Measurements from ENCODE around the gene DYNLL1. TPM values are rescaled to one million over a fixed set of nuclear protein-coding genes. Genes with fewer than 3 reads are reported as not detected.

The DYNLL1 gene
- total RNA-seq, 4 donors from 2014 or later, result 167 to 493 (median 469) TPM

DNA sequence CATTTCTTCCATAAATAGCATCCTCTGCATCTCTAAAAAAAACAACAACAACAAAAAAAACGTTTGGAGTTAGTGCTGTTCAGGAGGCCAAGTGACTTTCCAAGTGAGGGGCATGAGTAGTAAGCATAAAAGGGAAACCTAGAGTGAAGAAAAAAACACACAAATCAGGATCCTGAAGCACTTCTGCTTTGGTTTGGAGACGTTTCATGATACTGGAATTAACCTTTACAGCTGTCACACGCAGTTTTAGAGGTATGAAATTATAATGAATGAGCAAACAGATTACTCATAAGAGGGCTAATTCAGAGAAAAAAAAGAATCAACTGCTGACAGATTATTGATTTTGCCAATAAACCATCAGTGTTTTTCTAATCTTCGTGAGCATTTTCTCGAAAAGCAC lies 30.2 kb upstream of the DYNLL1 start:
- no peak for TF ChIP-seq CTCF (IDR thresholded peaks at IDR 0.05)
- no peak for TF ChIP-seq POLR2AphosphoS5 (IDR thresholded peaks at IDR 0.05)
- TF ChIP-seq EP300 (IDR thresholded peaks at IDR 0.05), result no peak
- no peak for TF ChIP-seq POLR2A (IDR thresholded peaks at IDR 0.05)
- Histone ChIP-seq H3K4me1 (peaks cover 36% of the 10 kb centered on the region), H3K9me3 (no peaks in the 10 kb centered on the region), H3K27ac (no peak overlapping the region), H3K4me3 (no peak overlapping the region), H3K27me3 (no peaks in the 10 kb centered on the region), H3K36me3 (peaks cover 50% of the 10 kb centered on the region)
- 44% methylated on average over 5 of the region's 5 CpGs for WGBS
- no peak for DNase-seq (ENCODE audit: low spot score in 2 of 2)

GRCh38 chr12:120466560-120467315 lies 29.2 kb upstream of the DYNLL1 start:
- Histone ChIP-seq H3K4me1 (peaks cover 40% of the 10 kb centered on the region), H3K9me3 (no peaks in the 10 kb centered on the region), H3K27me3 (no peaks in the 10 kb centered on the region), H3K36me3 (peaks cover 43% of the 10 kb centered on the region), H3K27ac (no peak overlapping the region), H3K4me3 (no peak overlapping the region)
- DNase-seq (ENCODE audit: low spot score in 2 of 2), result no peak
- TF ChIP-seq EP300 (IDR thresholded peaks at IDR 0.05), result no peak
- peak in 1 of 2 donors; percentile 36 for TF ChIP-seq CTCF (IDR thresholded peaks at IDR 0.05)
- no peak for TF ChIP-seq POLR2AphosphoS5 (IDR thresholded peaks at IDR 0.05)
- TF ChIP-seq POLR2A (IDR thresholded peaks at IDR 0.05), result no peak
- WGBS, result 59% methylated on average over 8 of the region's 8 CpGs

DNA sequence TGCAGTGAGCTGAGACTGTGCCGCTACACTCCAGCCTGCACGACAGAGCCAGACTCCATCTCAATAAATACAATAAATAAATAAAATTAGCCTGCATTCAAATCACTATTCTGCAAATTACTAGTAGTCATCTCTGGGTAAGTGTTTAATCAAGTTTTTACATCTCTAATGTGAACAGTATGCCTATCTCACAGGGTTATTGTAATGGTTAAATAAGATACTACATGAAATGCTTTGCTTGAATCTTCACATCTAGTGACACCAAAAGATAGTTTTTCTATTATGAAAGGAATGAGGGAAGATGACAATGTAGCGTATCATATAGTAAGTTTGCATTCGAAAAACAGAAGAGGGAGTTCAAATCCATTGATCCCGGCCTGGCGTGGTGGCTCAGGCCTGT lies 28.5 kb upstream of the DYNLL1 start:
- Histone ChIP-seq H3K4me1 (peaks cover 43% of the 10 kb centered on the region), H3K27ac (no peak overlapping the region), H3K4me3 (no peak overlapping the region), H3K27me3 (no peaks in the 10 kb centered on the region), H3K36me3 (peaks cover 36% of the 10 kb centered on the region), H3K9me3 (no peaks in the 10 kb centered on the region)
- 86% methylated on average over 6 of the region's 6 CpGs for WGBS
- no peak for TF ChIP-seq EP300 (IDR thresholded peaks at IDR 0.05)
- TF ChIP-seq CTCF (IDR thresholded peaks at IDR 0.05), result no peak
- TF ChIP-seq POLR2AphosphoS5 (IDR thresholded peaks at IDR 0.05), result no peak
- no peak for TF ChIP-seq POLR2A (IDR thresholded peaks at IDR 0.05)
- no peak for DNase-seq (ENCODE audit: low spot score in 2 of 2)

- Histone ChIP-seq H3K4me1 (peaks cover 45% of the 10 kb centered on the region), H3K27ac (peak overlapping the region; percentile 96), H3K9me3 (no peaks in the 10 kb centered on the region), H3K36me3 (peaks cover 26% of the 10 kb centered on the region), H3K4me3 (peak overlapping the region; percentile 70), H3K27me3 (no peaks in the 10 kb centered on the region)
- peak in 1 of 2 donors; percentile 66 for DNase-seq (ENCODE audit: low spot score in 2 of 2)
- WGBS, result 2% methylated on average over 19 of the region's 23 CpGs
- TF ChIP-seq POLR2AphosphoS5 (IDR thresholded peaks at IDR 0.05) (no peak), POLR2A (IDR thresholded peaks at IDR 0.05) (no peak), EP300 (IDR thresholded peaks at IDR 0.05) (no peak), CTCF (IDR thresholded peaks at IDR 0.05) (no peak)
Observed at GRCh38 chr12:120468325-120468820, 27.5 kb upstream of the DYNLL1 start.

DNA sequence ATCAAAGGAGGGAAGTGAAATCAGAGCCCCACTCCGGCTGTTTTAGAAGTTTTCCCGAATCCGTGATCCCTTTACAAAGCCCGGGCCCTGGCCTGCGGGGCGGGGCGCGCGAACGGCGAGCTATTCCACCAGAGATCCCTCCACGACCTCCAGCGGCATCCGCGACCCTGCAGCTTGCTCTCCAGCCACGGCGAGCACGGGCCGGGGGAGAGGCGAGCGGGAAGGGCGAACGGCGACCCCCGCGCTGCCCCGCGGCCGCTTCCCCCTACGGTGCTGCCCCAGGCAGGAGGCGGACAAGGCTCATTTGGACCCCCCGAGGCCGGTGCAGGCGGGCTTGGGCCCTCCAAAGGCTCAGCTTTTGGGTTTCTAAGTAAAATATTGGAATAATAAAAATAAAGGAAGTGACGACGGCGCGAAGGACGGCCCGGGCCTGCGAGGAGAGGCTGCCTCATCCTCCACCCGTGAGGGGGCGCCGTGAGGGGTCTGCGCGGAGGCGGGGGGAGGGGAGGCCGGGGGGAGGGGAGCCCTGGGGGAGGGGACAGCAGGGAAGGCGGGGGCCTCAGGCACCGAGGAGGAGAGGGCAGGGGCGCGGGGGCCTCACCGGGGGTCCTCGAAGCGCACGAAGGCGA lies 27.0 kb upstream of the DYNLL1 start:
- Histone ChIP-seq H3K27ac (peak overlapping the region; percentile 96), H3K36me3 (peaks cover 21% of the 10 kb centered on the region), H3K9me3 (no peaks in the 10 kb centered on the region), H3K27me3 (no peaks in the 10 kb centered on the region), H3K4me1 (peaks cover 50% of the 10 kb centered on the region), H3K4me3 (peak overlapping the region; percentile 70)
- TF ChIP-seq CTCF (IDR thresholded peaks at IDR 0.05) (no peak), POLR2A (IDR thresholded peaks at IDR 0.05) (no peak), POLR2AphosphoS5 (IDR thresholded peaks at IDR 0.05) (no peak), EP300 (IDR thresholded peaks at IDR 0.05) (no peak)
- peak in 1 of 2 donors; percentile 68 for DNase-seq (ENCODE audit: low spot score in 2 of 2)
- WGBS, result no CpG with 5 or more reads among the region's 57 CpGs

Data from suprapubic skin (tissue), 4 donors.